Osteoblast (primary cell): ENCODE measurements around the gene CA12. TPM values are rescaled to one million over a fixed set of nuclear protein-coding genes. Genes with fewer than 3 reads are reported as not detected.

Source experiments
- DNase-seq: peaks from one replicate; pipeline ENCODE4 v3.0.0; 2011; ENCODE audit warnings: low spot score, mixed read lengths; ENCODE audit not compliant: insufficient read length; ENCODE audit errors: missing footprints
- H2AFZ ChIP-seq: 2 replicates; pipeline ENCODE4 v1.6.0; 2011; ENCODE audit warnings: mild to moderate bottlenecking, low read length
- H3K27ac ChIP-seq: 2 replicates; pipeline ENCODE4 v1.5.1; 2011; ENCODE audit warnings: mild to moderate bottlenecking, low read depth, low read length, moderate library complexity
- H3K27me3 ChIP-seq: 2 replicates; pipeline ENCODE4 v1.6.0; 2012; ENCODE audit warnings: mild to moderate bottlenecking, control low read depth, inconsistent platforms, low read length, moderate library complexity; ENCODE audit not compliant: insufficient read depth
- H3K36me3 ChIP-seq: 2 replicates; pipeline ENCODE4 v1.5.1; 2011; ENCODE audit warnings: mild to moderate bottlenecking, low read length, control low read depth, moderate library complexity; ENCODE audit not compliant: insufficient read depth
- H3K4me1 ChIP-seq: 2 replicates; pipeline ENCODE4 v1.5.1; 2011; ENCODE audit warnings: mild to moderate bottlenecking, low read length, control low read depth, moderate library complexity; ENCODE audit not compliant: insufficient read depth
- H3K4me2 ChIP-seq: 2 replicates; pipeline ENCODE4 v1.6.0; 2011; ENCODE audit warnings: mild to moderate bottlenecking, low read length; ENCODE audit not compliant: insufficient read depth
- H3K4me3 ChIP-seq: fragments of 200-600 bp; sonication (generic); 3 replicates; pipeline ENCODE4 v1.5.1; 2012; ENCODE audit warnings: mild to moderate bottlenecking, low read length, inconsistent platforms; ENCODE audit not compliant: insufficient read depth
- H3K79me2 ChIP-seq: 2 replicates; pipeline ENCODE4 v1.6.0; 2012; ENCODE audit warnings: mild to moderate bottlenecking, low read length, control low read depth, inconsistent platforms; ENCODE audit not compliant: insufficient read depth
- H3K9me3 ChIP-seq: 2 replicates; pipeline ENCODE4 v1.5.1; 2011; ENCODE audit warnings: low read depth, low read length, control low read depth
- H4K20me1 ChIP-seq: 2 replicates; pipeline ENCODE4 v1.6.0; 2012; ENCODE audit warnings: mild to moderate bottlenecking, low read length, control low read depth; ENCODE audit not compliant: insufficient read depth
- CTCF ChIP-seq: IDR thresholded peaks from 2 replicates; pipeline ENCODE4 v1.5.1; 2011; ENCODE audit warnings: mild to moderate bottlenecking, low read depth, low read length, moderate library complexity; ENCODE audit errors: extremely low read depth
- total RNA-seq: library from RNA; depleted of rRNA; stranded (reverse); fragments of >200 nt; gene quantifications from 2 replicates; pipeline ENCODE4 v1.2.3, GENCODE V29; 2012

Gene CA12
- total RNA-seq, 1 donor: 107 TPM

GRCh38 chr15:63372753-63373152 lies 8.9 kb downstream of the CA12 start:
- Histone ChIP-seq H3K79me2 (peaks cover 50% of the 10 kb centered on the region), H3K9me3 (no peaks in the 10 kb centered on the region), H3K27ac (peak overlapping the region; percentile 99), H3K4me1 (peaks cover 66% of the 10 kb centered on the region), H3K4me3 (peak overlapping the region; percentile 38), H3K4me2 (peak overlapping the region; percentile 66), H4K20me1 (no peaks in the 10 kb centered on the region), H3K36me3 (peaks cover 9% of the 10 kb centered on the region), H2AFZ (peak overlapping the region; percentile 68), H3K27me3 (no peaks in the 10 kb centered on the region)
- DNase-seq: peak; percentile 76
- no peak for TF ChIP-seq CTCF

GRCh38 chr15:63372018-63372705 lies 9.5 kb downstream of the CA12 start:
- H4K20me1 ChIP-seq: no peaks in the 10 kb centered on the region
- H3K79me2 ChIP-seq: peaks cover 44% of the 10 kb centered on the region
- H3K27me3 ChIP-seq: no peaks in the 10 kb centered on the region
- H2AFZ ChIP-seq: peak overlapping the region; percentile 72
- H3K27ac ChIP-seq: peak overlapping the region; percentile 99
- peak overlapping the region; percentile 66 for H3K4me2 ChIP-seq
- H3K4me3 ChIP-seq: peak overlapping the region; percentile 38
- no peaks in the 10 kb centered on the region for H3K9me3 ChIP-seq
- H3K4me1 ChIP-seq: peaks cover 66% of the 10 kb centered on the region
- peak; percentile 95 for DNase-seq
- TF ChIP-seq CTCF: no peak
- peaks cover 9% of the 10 kb centered on the region for H3K36me3 ChIP-seq

DNA sequence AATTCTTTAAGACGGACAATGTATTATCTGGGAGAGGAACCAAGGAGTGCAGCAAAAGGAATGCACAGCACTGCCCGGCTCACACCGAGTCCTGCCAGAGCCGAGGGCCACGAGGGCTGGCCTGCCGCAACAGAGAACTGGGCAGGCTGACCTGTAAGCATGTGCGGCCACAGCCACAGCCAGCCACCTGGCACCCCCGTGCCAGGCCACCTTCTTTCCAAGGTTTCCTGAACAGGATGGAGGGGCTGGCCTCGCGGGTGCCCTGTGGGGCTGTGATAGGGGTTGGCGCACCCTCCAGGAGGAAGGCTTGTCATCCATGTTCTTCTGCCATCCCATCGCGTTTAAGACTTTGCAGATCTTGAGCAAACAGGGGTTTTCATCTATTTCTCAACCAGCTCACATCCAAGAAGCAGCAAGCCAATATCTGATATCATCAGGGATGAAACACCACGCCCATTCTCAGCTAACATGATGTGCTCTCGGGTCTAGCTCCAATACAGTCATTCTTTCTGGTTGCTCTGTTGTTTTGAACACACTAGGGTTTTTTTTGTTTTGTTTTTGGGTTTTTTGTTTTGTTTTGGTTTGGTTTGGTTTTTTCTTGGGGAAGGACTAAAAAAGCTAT lies 10.2 kb downstream of the CA12 start:
- Histone ChIP-seq H3K79me2 (peaks cover 37% of the 10 kb centered on the region), H3K4me1 (peaks cover 66% of the 10 kb centered on the region), H4K20me1 (no peaks in the 10 kb centered on the region), H3K27me3 (no peaks in the 10 kb centered on the region), H3K9me3 (no peaks in the 10 kb centered on the region), H2AFZ (no peak overlapping the region), H3K27ac (peak overlapping the region; percentile 99), H3K4me2 (peak overlapping the region; percentile 66), H3K36me3 (peaks cover 9% of the 10 kb centered on the region), H3K4me3 (no peak overlapping the region)
- DNase-seq: peak; percentile 97
- no peak for TF ChIP-seq CTCF

DNA sequence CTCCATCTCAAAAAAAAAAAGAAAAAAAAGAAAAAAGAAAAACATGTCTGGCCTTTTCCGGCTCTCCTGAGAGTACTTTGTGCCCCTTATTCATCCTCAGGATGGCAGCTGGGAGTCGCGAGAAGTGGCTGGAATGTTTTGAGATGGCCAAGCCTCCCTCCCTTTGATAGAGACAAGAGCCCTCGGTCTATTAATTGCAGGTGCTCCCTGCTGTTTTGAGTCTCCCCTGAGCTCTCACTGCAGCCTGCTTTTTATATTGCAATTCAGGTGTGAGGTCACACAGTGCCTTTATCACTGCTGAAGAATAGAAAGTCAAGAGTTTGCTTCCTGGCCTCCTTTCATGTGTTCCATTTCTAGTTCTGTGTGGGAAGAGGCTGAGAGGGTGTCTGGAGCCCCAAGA lies 10.9 kb downstream of the CA12 start:
- H3K4me1 ChIP-seq: peaks cover 64% of the 10 kb centered on the region
- H3K4me3 ChIP-seq: no peak overlapping the region
- H3K79me2 ChIP-seq: peaks cover 32% of the 10 kb centered on the region
- H3K9me3 ChIP-seq: no peaks in the 10 kb centered on the region
- no peak for TF ChIP-seq CTCF
- DNase-seq: no peak
- peak overlapping the region; percentile 99 for H3K27ac ChIP-seq
- H3K36me3 ChIP-seq: peaks cover 9% of the 10 kb centered on the region
- H2AFZ ChIP-seq: no peak overlapping the region
- H4K20me1 ChIP-seq: no peaks in the 10 kb centered on the region
- no peaks in the 10 kb centered on the region for H3K27me3 ChIP-seq
- H3K4me2 ChIP-seq: no peak overlapping the region
